A673 (cell line): ENCODE results near the gene FRS3.

Experiments used
- CTCF ChIP-seq: fragments of 300-800, 200-600 bp; sonication (generic); conservative IDR thresholded peaks from 2 replicates; pipeline ENCODE4 v1.5.1; 2017; ENCODE audit warnings: low read depth, mild to moderate bottlenecking, antibody characterized with exemption, low read length, moderate library complexity, mixed read lengths
- EZH2 ChIP-seq: fragments of 200-600 bp; sonication (generic); IDR thresholded peaks from 2 replicates; pipeline ENCODE4 v1.6.1; 2017; ENCODE audit warnings: borderline replicate concordance, low read depth, mild to moderate bottlenecking, mixed read lengths, antibody characterized with exemption, low read length; ENCODE audit not compliant: poor library complexity, severe bottlenecking

- TF ChIP-seq CTCF (no peak), EZH2 (no peak)
Measured at GRCh38 chr6:41799559-41799911, 19.8 kb upstream of the FRS3 start.
